Natural killer cell (primary cell): ENCODE measurements around the gene RSAD2. TPM values are rescaled to one million over a fixed set of nuclear protein-coding genes. Genes with fewer than 3 reads are reported as not detected.
"Not testable (repeated sequence)": the region's sequence is repeated elsewhere in the genome, so short reads cannot be mapped to it uniquely, and the experiment has no call there.

Source experiments
- ATAC-seq, 3 donors: fragments of 150-1000 bp in 2 of 3; fragments of 200-7000 bp in 1 of 3; cut with Tn5 transposase; 1 replicate in 1 of 3; 2 replicates in 2 of 3; pipeline ENCODE4 v1.10.0; 2021; ENCODE audit warnings: mild to moderate bottlenecking in 2 of 3, moderate library complexity in 2 of 3
- DNase-seq, 2 donors: peaks; one replicate each; pipeline versions ENCODE4 v3.0.0 to v3.0.0-alpha.2; 2013 to 2021; ENCODE audit warnings: mixed read lengths in 1 of 2
- H3K27ac ChIP-seq: one replicate; pipeline ENCODE4 v1.5.1; 2013; ENCODE audit warnings: mild to moderate bottlenecking, low read length
- H3K27me3 ChIP-seq: one replicate; pipeline ENCODE4 v1.6.1; 2013; ENCODE audit warnings: low read length; ENCODE audit not compliant: control insufficient read depth, insufficient read depth
- H3K36me3 ChIP-seq: one replicate; pipeline ENCODE4 v1.6.1; 2013; ENCODE audit warnings: low read length; ENCODE audit not compliant: control insufficient read depth, insufficient read depth
- H3K4me1 ChIP-seq: one replicate; pipeline ENCODE4 v1.6.1; 2013; ENCODE audit warnings: low read length; ENCODE audit not compliant: control insufficient read depth, insufficient read depth
- H3K4me3 ChIP-seq: one replicate; pipeline ENCODE4 v1.5.1; 2013; ENCODE audit warnings: low read length
- H3K9me3 ChIP-seq: one replicate; pipeline ENCODE4 v1.6.1; 2013; ENCODE audit warnings: low read length; ENCODE audit not compliant: control insufficient read depth, insufficient read depth
- H3K27ac Mint-ChIP-seq, 2 donors: one replicate each; pipeline ENCODE4 v1.8.0; 2022; ENCODE audit warnings: mild to moderate bottlenecking in 2 of 2, mixed read lengths in 2 of 2, moderate library complexity in 1 of 2
- H3K27me3 Mint-ChIP-seq, 2 donors: one replicate each; pipeline ENCODE4 v1.8.0; 2022; ENCODE audit warnings: low read depth in 2 of 2, mixed read lengths in 2 of 2
- H3K36me3 Mint-ChIP-seq: one replicate; pipeline ENCODE4 v1.8.0; 2022; ENCODE audit warnings: mixed read lengths
- H3K4me1 Mint-ChIP-seq, 2 donors: one replicate each; pipeline ENCODE4 v1.8.0; 2022; ENCODE audit warnings: mixed read lengths in 2 of 2
- H3K4me3 Mint-ChIP-seq: one replicate; pipeline ENCODE4 v1.8.0; 2022; ENCODE audit warnings: mild to moderate bottlenecking, moderate library complexity, mixed read lengths
- H3K9me3 Mint-ChIP-seq, 2 donors: one replicate each; pipeline ENCODE4 v1.8.0; 2022; ENCODE audit warnings: mixed read lengths in 2 of 2
- WGBS: methylation state at CpG from one replicate; pipeline ENCODE4 v1.1.7; 2013; ENCODE audit warnings: missing lambda C conversion rate; ENCODE audit not compliant: insufficient coverage; 5-methylcytosine and 5-hydroxymethylcytosine counted together
- intact Hi-C: fragments of 100-400 bp; cut with micrococcal nuclease; formaldehyde crosslinking; loops from one replicate; pipeline ENCODE4 v1.14.2; 2022
- total RNA-seq, 4 donors: library from RNA; stranded (reverse); fragments of 120-200 nt in 1 of 4; gene quantifications; one replicate each; pipeline versions ENCODE4 v1.2.3 to v1.2.4, GENCODE V29; 2013 to 2022
- TF ChIP-seq, protein P1 (sequence below): fragments of 200-600 bp; IDR thresholded peaks from one replicate; pipeline ENCODE4 v1.8.0; 2022; ENCODE audit warnings: antibody characterized with exemption

Gene RSAD2
- total RNA-seq, 3 donors from 2014 or later (not counting 1 experiment from before 2014, with no cell fraction given): 7.9 to 12.0 (median 9.4) TPM

DNA sequence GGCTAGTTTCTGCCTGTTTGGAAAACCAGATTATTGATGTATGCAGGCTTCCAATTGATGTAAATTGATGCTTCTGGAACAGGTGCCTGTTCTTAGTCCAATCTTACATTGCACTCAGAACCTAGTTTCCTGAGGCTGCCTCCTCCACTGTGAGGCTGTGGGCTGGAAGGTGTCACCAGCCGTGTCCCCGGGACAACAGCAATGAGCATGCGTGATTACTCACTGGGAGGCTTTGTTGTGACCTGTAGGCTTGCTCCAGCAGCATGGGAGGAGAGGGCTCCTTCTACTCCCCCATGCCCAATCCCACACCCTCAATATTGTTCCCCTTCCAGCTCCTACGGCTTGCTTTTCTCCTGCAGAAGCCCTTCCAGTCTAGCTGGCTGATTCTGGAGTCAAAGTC, 11.1 kb downstream of the RSAD2 start:
- ATAC-seq (no peak), DNase-seq (no peak)
- Histone ChIP-seq H3K27ac (no peak overlapping the region), H3K9me3 (no peaks in the 10 kb centered on the region), H3K27me3 (no peaks in the 10 kb centered on the region), H3K36me3 (peaks cover 2% of the 10 kb centered on the region), H3K4me1 (no peaks in the 10 kb centered on the region), H3K4me3 (no peak overlapping the region)
- H3K4me1 Mint-ChIP-seq: no peaks in the 10 kb centered on the region
- no peak overlapping the region for H3K4me3 Mint-ChIP-seq
- no peaks in the 10 kb centered on the region for H3K9me3 Mint-ChIP-seq
- intact Hi-C loops: no loop called here
- WGBS: 93% methylated on average over 4 of the region's 4 CpGs
- H3K36me3 Mint-ChIP-seq: no peaks in the 10 kb centered on the region
- TF ChIP-seq, protein P1, sequence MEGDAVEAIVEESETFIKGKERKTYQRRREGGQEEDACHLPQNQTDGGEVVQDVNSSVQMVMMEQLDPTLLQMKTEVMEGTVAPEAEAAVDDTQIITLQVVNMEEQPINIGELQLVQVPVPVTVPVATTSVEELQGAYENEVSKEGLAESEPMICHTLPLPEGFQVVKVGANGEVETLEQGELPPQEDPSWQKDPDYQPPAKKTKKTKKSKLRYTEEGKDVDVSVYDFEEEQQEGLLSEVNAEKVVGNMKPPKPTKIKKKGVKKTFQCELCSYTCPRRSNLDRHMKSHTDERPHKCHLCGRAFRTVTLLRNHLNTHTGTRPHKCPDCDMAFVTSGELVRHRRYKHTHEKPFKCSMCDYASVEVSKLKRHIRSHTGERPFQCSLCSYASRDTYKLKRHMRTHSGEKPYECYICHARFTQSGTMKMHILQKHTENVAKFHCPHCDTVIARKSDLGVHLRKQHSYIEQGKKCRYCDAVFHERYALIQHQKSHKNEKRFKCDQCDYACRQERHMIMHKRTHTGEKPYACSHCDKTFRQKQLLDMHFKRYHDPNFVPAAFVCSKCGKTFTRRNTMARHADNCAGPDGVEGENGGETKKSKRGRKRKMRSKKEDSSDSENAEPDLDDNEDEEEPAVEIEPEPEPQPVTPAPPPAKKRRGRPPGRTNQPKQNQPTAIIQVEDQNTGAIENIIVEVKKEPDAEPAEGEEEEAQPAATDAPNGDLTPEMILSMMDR: no peak
- H3K27me3 Mint-ChIP-seq: no peaks in the 10 kb centered on the region
- H3K27ac Mint-ChIP-seq: no peak overlapping the region

DNA sequence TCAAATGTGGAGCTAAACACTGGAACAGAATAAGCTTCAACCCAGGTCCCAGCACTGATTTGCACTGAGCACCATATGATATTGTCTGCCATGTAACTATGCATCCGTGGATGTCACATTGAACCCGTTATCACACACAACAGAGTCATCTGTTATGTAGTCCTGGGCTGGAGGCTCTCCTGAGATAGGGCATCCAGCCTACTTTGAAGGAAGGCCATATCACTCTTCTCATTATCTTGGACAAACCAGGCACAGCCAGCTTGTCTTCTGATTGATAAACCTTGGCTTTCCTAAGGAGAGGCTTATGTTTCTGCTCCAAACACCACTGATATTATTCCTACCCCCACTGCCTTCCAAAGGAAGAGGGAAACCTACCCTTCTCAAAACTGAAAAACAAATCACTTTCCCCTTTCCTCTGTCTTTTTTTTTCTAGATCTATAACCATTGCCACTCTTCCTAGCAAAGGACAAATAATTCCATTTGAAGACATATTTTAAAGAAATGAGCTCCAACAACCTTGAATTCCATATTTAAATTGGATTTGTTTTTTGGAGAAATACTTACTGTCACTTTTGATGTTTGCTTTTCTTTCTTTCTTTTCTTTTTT, 16.4 kb downstream of the RSAD2 start:
- Mint-ChIP-seq H3K9me3 (no peaks in the 10 kb centered on the region), H3K36me3 (no peaks in the 10 kb centered on the region), H3K27me3 (no peaks in the 10 kb centered on the region), H3K4me1 (no peaks in the 10 kb centered on the region), H3K4me3 (no peak overlapping the region), H3K27ac (no peak overlapping the region)
- DNase-seq (no peak), ATAC-seq (no peak)
- Histone ChIP-seq H3K27me3 (no peaks in the 10 kb centered on the region), H3K27ac (no peak overlapping the region), H3K4me1 (no peaks in the 10 kb centered on the region), H3K9me3 (no peaks in the 10 kb centered on the region), H3K4me3 (no peak overlapping the region), H3K36me3 (peaks cover under 1% of the 10 kb centered on the region)
- WGBS: 92% methylated on average over 2 of the region's 2 CpGs
- TF ChIP-seq, protein P1: no peak
- intact Hi-C loops: no loop called here

DNA sequence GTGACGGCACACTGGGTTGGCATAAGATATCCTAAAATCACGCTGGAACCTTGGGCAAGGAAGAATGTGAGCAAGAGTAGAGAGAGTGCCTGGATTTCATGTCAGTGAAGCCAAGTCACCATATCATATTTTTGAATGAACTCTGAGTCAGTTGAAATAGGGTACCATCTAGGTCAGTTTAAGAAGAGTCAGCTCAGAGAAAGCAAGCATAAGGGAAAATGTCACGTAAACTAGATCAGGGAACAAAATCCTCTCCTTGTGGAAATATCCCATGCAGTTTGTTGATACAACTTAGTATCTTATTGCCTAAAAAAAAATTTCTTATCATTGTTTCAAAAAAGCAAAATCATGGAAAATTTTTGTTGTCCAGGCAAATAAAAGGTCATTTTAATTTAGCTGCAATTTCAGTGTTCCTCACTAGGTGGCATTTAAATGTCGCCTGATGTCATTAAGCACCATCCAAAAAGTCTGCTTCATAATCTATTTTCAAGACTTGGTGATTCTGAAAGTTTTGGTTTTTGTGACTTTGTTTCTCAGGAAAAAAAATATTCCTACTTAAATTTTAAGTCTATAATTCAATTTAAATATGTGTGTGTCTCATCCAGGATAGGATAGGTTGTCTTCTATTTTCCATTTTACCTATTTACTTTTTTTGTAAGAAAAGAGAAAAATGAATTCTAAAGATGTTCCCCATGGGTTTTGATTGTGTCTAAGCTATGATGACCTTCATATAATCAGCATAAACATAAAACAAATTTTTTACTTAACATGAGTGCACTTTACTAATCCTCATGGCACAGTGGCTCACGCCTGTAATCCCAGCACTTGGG, 19.6 kb downstream of the RSAD2 start:
- H3K36me3 ChIP-seq: no peaks in the 10 kb centered on the region
- no peaks in the 10 kb centered on the region for H3K27me3 Mint-ChIP-seq
- no peak overlapping the region for H3K27ac Mint-ChIP-seq
- no peak overlapping the region for H3K4me3 Mint-ChIP-seq
- H3K27me3 ChIP-seq: no peaks in the 10 kb centered on the region
- WGBS: 75% methylated on average over 5 of the region's 5 CpGs
- ATAC-seq (peak in 2 of 3 donors; percentile 63 to 64), DNase-seq (peak in 1 of 2 donors; percentile 74)
- no peak overlapping the region for H3K27ac ChIP-seq
- H3K9me3 ChIP-seq: no peaks in the 10 kb centered on the region
- H3K9me3 Mint-ChIP-seq: peaks cover 2 to 6% of the 10 kb centered on the region in 2 donors
- H3K4me3 ChIP-seq: no peak overlapping the region
- no peaks in the 10 kb centered on the region for H3K4me1 ChIP-seq
- TF ChIP-seq, protein P1: peak; percentile 75
- H3K36me3 Mint-ChIP-seq: peaks cover 7% of the 10 kb centered on the region
- intact Hi-C loops: loop anchor here (1.0 kb wide), 1 partner anchor 147 kb away; no protein-coding TSS in a partner anchor
- H3K4me1 Mint-ChIP-seq: peaks cover 4 to 5% of the 10 kb centered on the region in 2 donors

DNA sequence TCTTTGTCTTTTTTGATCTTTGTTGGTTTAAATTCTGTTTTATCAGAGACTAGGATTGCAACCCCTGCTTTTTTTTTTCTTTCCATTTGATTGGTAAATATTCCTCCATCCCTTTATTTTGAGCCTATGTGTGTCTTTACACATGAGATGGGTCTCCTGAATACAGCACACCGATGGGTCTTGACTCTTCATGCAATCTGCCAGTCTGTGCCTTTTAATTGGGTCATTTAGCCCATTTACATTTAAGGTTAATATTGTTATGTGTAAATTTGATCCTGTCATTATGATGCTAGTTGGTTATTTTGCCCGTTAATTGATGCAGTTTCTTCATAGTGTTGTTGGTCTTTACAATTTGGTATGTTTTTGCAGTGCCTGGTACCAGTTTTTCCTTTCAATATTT, 25.0 kb downstream of the RSAD2 start:
- H3K4me3 Mint-ChIP-seq, H3K27me3 ChIP-seq, intact Hi-C loops, H3K27ac ChIP-seq, H3K4me3 ChIP-seq, ATAC-seq, H3K27ac Mint-ChIP-seq, H3K9me3 Mint-ChIP-seq, H3K4me1 ChIP-seq, DNase-seq, H3K9me3 ChIP-seq, H3K36me3 ChIP-seq, H3K27me3 Mint-ChIP-seq: not testable (repeated sequence)
- Mint-ChIP-seq H3K36me3 (peaks cover 23% of the 10 kb centered on the region), H3K4me1 (peaks cover 20 to 32% of the 10 kb centered on the region in 2 donors)
- 100% methylated on average over 2 of the region's 2 CpGs for WGBS
